B cell (primary cell): Measurements from ENCODE around the gene EARS2. TPM values are rescaled to one million over a fixed set of nuclear protein-coding genes. Genes with fewer than 3 reads are reported as not detected.

ENCODE experiments used
- ATAC-seq: fragments of 200-7000 bp; cut with Tn5 transposase; one replicate; pipeline ENCODE4 v1.10.0; 2021; ENCODE audit warnings: low read depth, mild to moderate bottlenecking, moderate number of reproducible peaks, moderate library complexity
- CTCF ChIA-PET: fragments of 350-600 bp; sonication (Branson Sonifier 250); formaldehyde crosslinking; loops from one replicate; lab custom pipeline; 2021; ENCODE audit warnings: antibody characterized with exemption, inconsistent platforms; lab: Charles Lee
- POLR2A ChIA-PET: fragments of 350-600 bp; sonication (Branson Sonifier 250); formaldehyde crosslinking; loops from one replicate; lab custom pipeline; 2021; ENCODE audit warnings: antibody characterized with exemption; lab: Charles Lee
- DNase-seq: peaks from one replicate; pipeline ENCODE4 v3.0.0; 2013
- H2AFZ ChIP-seq: 2 replicates; pipeline ENCODE4 v1.6.1; 2012; ENCODE audit warnings: mild to moderate bottlenecking, low read depth, low read length; ENCODE audit not compliant: insufficient read depth, poor library complexity, severe bottlenecking
- H3K27ac ChIP-seq, 2 donors: 1 replicate in 1 of 2; 2 replicates in 1 of 2; pipeline ENCODE4 v1.5.1; 2012 to 2013; ENCODE audit warnings: low read length in 2 of 2, mild to moderate bottlenecking in 2 of 2, moderate library complexity in 1 of 2
- H3K27me3 ChIP-seq, 4 experiments: fragments of 200-600 bp in 1 of 4; sonication (generic) in 1 of 4; replicated peaks in 1 of 4; 1 replicate in 2 of 4; 2 replicates in 2 of 4; pipeline versions ENCODE4 v1.6.1 to v1.7.0; 2013 to 2016; ENCODE audit warnings: low read length in 3 of 4, mild to moderate bottlenecking in 2 of 4, mixed read lengths in 1 of 4, moderate library complexity in 1 of 4; ENCODE audit not compliant: insufficient read depth in 4 of 4, control insufficient read depth in 3 of 4; ENCODE audit errors: control extremely low read depth in 1 of 4
- H3K36me3 ChIP-seq, 2 experiments: replicated peaks in 1 of 2; 1 replicate in 1 of 2; 2 replicates in 1 of 2; pipeline versions ENCODE4 v1.6.1 to v1.7.1; 2013; ENCODE audit warnings: low read length in 1 of 2; ENCODE audit not compliant: insufficient read depth in 2 of 2, control insufficient read depth in 1 of 2; ENCODE audit errors: control extremely low read depth in 1 of 2, extremely low read depth in 1 of 2
- H3K4me1 ChIP-seq, 2 donors: fragments of 200-600 bp in 1 of 2; sonication (generic) in 1 of 2; 1 replicate in 1 of 2; 2 replicates in 1 of 2; pipeline versions ENCODE4 v1.5.1 to v1.6.1; 2013 to 2017; ENCODE audit warnings: low read length in 2 of 2; ENCODE audit not compliant: control insufficient read depth in 2 of 2, insufficient read depth in 2 of 2
- H3K4me2 ChIP-seq: replicated peaks from 2 replicates; pipeline ENCODE3; 2012; ENCODE audit warnings: mild to moderate bottlenecking, low read depth, low read length; ENCODE audit not compliant: poor library complexity, severe bottlenecking
- H3K4me3 ChIP-seq, 5 experiments: fragments of 200-600 bp in 1 of 5; sonication (generic) in 1 of 5; 1 replicate in 3 of 5; 2 replicates in 2 of 5; pipeline versions ENCODE4 v1.5.1 to v1.7.0; 2011 to 2016; ENCODE audit warnings: low read length in 4 of 5, mild to moderate bottlenecking in 4 of 5, low read depth in 2 of 5, control low read depth in 1 of 5, moderate library complexity in 1 of 5; ENCODE audit not compliant: insufficient read depth in 1 of 5; ENCODE audit errors: control extremely low read depth in 1 of 5, extremely low read depth in 1 of 5
- H3K79me2 ChIP-seq: fragments of 200-600 bp; sonication (generic); one replicate; pipeline ENCODE4 v1.6.0; 2016; ENCODE audit warnings: low read length; ENCODE audit not compliant: control insufficient read depth, insufficient read depth
- H3K9ac ChIP-seq: fragments of 200-600 bp; sonication (generic); 2 replicates; pipeline ENCODE4 v1.6.1; 2017; ENCODE audit warnings: mild to moderate bottlenecking, low read length, moderate library complexity
- H3K9me3 ChIP-seq, 3 donors: one replicate each; pipeline versions ENCODE4 v1.6.1 to v1.7.1; 2013; ENCODE audit warnings: low read length in 2 of 3; ENCODE audit not compliant: control insufficient read depth in 2 of 3, insufficient read depth in 1 of 3; ENCODE audit errors: control extremely low read depth in 1 of 3
- H4K20me1 ChIP-seq: 2 replicates; pipeline ENCODE4 v1.6.0; 2012; ENCODE audit warnings: mild to moderate bottlenecking, low read length; ENCODE audit not compliant: insufficient read depth, control insufficient read depth, poor library complexity, severe bottlenecking
- H3K27ac Mint-ChIP-seq: one replicate; pipeline ENCODE4 v1.8.0; 2021; ENCODE audit warnings: mixed read lengths
- H3K27me3 Mint-ChIP-seq: one replicate; pipeline ENCODE4 v1.8.0; 2021; ENCODE audit warnings: mixed read lengths
- H3K4me1 Mint-ChIP-seq: one replicate; pipeline ENCODE4 v1.8.0; 2021; ENCODE audit warnings: mixed read lengths
- H3K4me3 Mint-ChIP-seq: one replicate; pipeline ENCODE4 v1.8.0; 2021; ENCODE audit warnings: mixed read lengths
- H3K9me3 Mint-ChIP-seq: one replicate; pipeline ENCODE4 v1.8.0; 2022; ENCODE audit warnings: mixed read lengths; ENCODE audit not compliant: insufficient read depth
- EZH2 ChIP-seq: IDR thresholded peaks from 2 replicates; pipeline ENCODE4 v1.6.1; 2012; ENCODE audit warnings: borderline replicate concordance, low read depth, mild to moderate bottlenecking, moderate library complexity, low read length; ENCODE audit not compliant: insufficient read depth, poor library complexity, severe bottlenecking
- WGBS: methylation state at CpG from one replicate; pipeline ENCODE4 v1.1.5; 2013; ENCODE audit warnings: missing lambda C conversion rate; ENCODE audit not compliant: insufficient coverage; 5-methylcytosine and 5-hydroxymethylcytosine counted together
- intact Hi-C: fragments of 100-400 bp; cut with micrococcal nuclease; formaldehyde crosslinking; loops from one replicate; pipeline ENCODE4 v1.10.0; 2022
- polyA plus RNA-seq: library from polyadenylated mRNA; depleted of rRNA; stranded (reverse); fragments of >200 nt; gene quantifications from 2 replicates; pipeline ENCODE4 v1.2.3, GENCODE V29; 2012
- total RNA-seq, 2 donors: library from RNA; stranded (reverse); fragments of 120-200 nt in 1 of 2; gene quantifications; 1 replicate in 1 of 2; 2 replicates in 1 of 2; pipeline versions ENCODE4 v1.2.3 to v1.2.4, GENCODE V29; 2013 to 2022
- TF ChIP-seq, protein P1 (sequence below): fragments of 200-600 bp; IDR thresholded peaks from one replicate; pipeline ENCODE4 v1.8.0; 2022; ENCODE audit warnings: antibody characterized with exemption, mild to moderate bottlenecking

Gene EARS2
- total and polyA plus RNA-seq, 2 donors (not counting 1 experiment from before 2014, with no cell fraction given): 14.6 to 15.1 TPM

DNA sequence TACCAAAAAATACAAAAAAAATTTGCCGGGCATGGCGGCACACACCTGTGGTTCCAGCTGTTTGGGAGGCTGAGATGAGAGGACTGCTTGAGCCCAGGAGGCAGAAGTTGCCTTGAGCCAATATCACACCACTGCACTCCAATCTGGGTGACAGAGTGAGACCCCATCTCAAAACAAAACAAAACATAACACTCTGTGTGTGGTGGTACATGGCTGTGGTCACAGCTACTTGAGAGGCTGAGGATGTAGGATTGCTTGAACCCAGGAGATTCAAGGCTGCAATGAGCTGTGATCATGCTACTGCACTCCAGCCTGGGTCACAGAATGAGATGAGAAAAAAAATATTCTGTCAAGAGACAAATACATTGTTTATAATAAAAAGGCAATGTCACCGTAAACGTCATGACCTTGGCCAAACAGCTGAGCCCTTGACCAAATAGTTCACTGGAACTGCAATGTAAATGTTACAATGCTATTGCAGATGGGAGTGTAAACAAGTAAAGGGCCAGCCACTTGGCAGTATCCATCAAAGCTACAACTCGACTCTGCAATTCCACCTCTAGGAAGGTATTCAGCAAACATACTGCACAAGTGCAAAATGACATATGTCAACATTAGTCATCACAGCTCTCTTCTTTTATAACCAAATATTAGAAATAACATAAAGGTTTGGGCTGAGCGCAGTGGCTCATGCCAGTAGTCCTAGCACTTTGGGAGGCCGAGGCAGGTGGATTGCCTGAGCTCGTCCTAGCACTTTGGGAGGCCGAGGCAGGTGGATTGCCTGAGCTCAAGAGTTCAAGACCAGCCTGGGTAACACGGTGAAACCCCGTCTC, 16.9 kb downstream of the EARS2 start:
- peaks cover 7 to 40% of the 10 kb centered on the region in 2 experiments for H3K36me3 ChIP-seq
- no peak overlapping the region for H3K4me3 Mint-ChIP-seq
- DNase-seq: no peak
- no peak overlapping the region for H3K27ac ChIP-seq
- no peaks in the 10 kb centered on the region for H3K27me3 Mint-ChIP-seq
- no peak for ATAC-seq
- H3K27ac Mint-ChIP-seq: no peak overlapping the region
- no peaks in the 10 kb centered on the region for H3K27me3 ChIP-seq
- intact Hi-C loops: no loop called here
- TF ChIP-seq EZH2: no peak
- TF ChIP-seq, protein P1, sequence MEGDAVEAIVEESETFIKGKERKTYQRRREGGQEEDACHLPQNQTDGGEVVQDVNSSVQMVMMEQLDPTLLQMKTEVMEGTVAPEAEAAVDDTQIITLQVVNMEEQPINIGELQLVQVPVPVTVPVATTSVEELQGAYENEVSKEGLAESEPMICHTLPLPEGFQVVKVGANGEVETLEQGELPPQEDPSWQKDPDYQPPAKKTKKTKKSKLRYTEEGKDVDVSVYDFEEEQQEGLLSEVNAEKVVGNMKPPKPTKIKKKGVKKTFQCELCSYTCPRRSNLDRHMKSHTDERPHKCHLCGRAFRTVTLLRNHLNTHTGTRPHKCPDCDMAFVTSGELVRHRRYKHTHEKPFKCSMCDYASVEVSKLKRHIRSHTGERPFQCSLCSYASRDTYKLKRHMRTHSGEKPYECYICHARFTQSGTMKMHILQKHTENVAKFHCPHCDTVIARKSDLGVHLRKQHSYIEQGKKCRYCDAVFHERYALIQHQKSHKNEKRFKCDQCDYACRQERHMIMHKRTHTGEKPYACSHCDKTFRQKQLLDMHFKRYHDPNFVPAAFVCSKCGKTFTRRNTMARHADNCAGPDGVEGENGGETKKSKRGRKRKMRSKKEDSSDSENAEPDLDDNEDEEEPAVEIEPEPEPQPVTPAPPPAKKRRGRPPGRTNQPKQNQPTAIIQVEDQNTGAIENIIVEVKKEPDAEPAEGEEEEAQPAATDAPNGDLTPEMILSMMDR: no peak
- ChIA-PET POLR2A (no interaction called here), CTCF (interaction anchor here (0.6 to 1.2 kb wide), 5 partner anchors 10 to 1352 kb away, joined by 3 to 4 read pairs (median 3); no protein-coding TSS in a partner anchor)
- no peak overlapping the region for H3K4me3 ChIP-seq
- peaks cover 26% of the 10 kb centered on the region for H3K79me2 ChIP-seq
- H2AFZ ChIP-seq: no peak overlapping the region
- WGBS: 100% methylated on average over 3 of the region's 11 CpGs
- no peaks in the 10 kb centered on the region for H3K4me1 ChIP-seq
- no peak overlapping the region for H3K4me2 ChIP-seq
- H3K9ac ChIP-seq: no peak overlapping the region
- H3K4me1 Mint-ChIP-seq: no peaks in the 10 kb centered on the region
- H3K9me3 Mint-ChIP-seq: no peaks in the 10 kb centered on the region
- no peaks in the 10 kb centered on the region for H3K9me3 ChIP-seq
- no peaks in the 10 kb centered on the region for H4K20me1 ChIP-seq

DNA sequence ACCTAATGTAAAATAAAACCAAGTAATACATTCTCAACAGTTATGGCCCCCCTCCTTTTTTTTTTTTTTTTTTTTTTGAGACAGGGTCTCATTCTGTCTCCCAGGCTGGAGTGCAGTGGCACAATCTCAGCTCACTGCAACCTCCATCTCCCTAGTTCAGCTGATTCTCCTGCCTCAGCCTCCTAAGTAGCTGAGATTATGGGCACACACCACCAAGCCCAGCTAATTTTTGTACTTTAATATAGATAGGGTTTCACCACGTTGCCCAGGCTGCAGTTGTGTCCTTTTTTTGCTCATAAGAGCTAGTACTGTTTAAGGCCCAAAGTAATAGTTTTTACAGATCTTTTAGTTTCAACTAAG, 18.3 kb downstream of the EARS2 start:
- no peak overlapping the region for H3K4me2 ChIP-seq
- H3K36me3 ChIP-seq: peaks cover 6 to 42% of the 10 kb centered on the region in 2 experiments
- H3K27me3 ChIP-seq: no peaks in the 10 kb centered on the region
- H2AFZ ChIP-seq: no peak overlapping the region
- H3K4me3 Mint-ChIP-seq: no peak overlapping the region
- H3K27ac Mint-ChIP-seq: no peak overlapping the region
- DNase-seq: no peak
- TF ChIP-seq EZH2: no peak
- TF ChIP-seq, protein P1: no peak
- 60% methylated on average over 1 of the region's 1 CpG for WGBS
- intact Hi-C loops: no loop called here
- H3K9me3 Mint-ChIP-seq: no peaks in the 10 kb centered on the region
- H3K27me3 Mint-ChIP-seq: no peaks in the 10 kb centered on the region
- ATAC-seq: no peak
- no peaks in the 10 kb centered on the region for H3K4me1 ChIP-seq
- no peak overlapping the region for H3K9ac ChIP-seq
- H3K4me1 Mint-ChIP-seq: no peaks in the 10 kb centered on the region
- no peak overlapping the region for H3K27ac ChIP-seq
- ChIA-PET POLR2A (no interaction called here), CTCF (interaction anchor here (0.7 to 1.2 kb wide), 3 partner anchors 9 to 38 kb away, joined by 3 read pairs; no protein-coding TSS in a partner anchor)
- H3K79me2 ChIP-seq: peaks cover 26% of the 10 kb centered on the region
- H3K9me3 ChIP-seq: no peaks in the 10 kb centered on the region
- no peak overlapping the region for H3K4me3 ChIP-seq
- H4K20me1 ChIP-seq: no peaks in the 10 kb centered on the region
